GM23338 (cell line): ENCODE results near the gene MTMR3. TPM values are rescaled to one million over a fixed set of nuclear protein-coding genes. Genes with fewer than 3 reads are reported as not detected.

Experiments used
- ATAC-seq: fragments of 200-7000 bp; cut with Tn5 transposase; 3 replicates; pipeline ENCODE4 v1.9.1; 2020
- DNase-seq: peaks from one replicate; pipeline ENCODE4 v3.0.0-alpha.2; 2015; ENCODE audit warnings: low spot score
- H2AFZ ChIP-seq: fragments of 200-600 bp; sonication (generic); 2 replicates; pipeline ENCODE4 v1.8.0; 2016; ENCODE audit warnings: antibody characterized with exemption, mild to moderate bottlenecking, moderate library complexity
- H3F3A ChIP-seq: fragments of 200-600 bp; sonication (generic); replicated peaks from 2 replicates; pipeline ENCODE4 v1.8.0; 2017; ENCODE audit warnings: antibody characterized with exemption, mixed run types, low read depth
- H3K27ac ChIP-seq: fragments of 200-600 bp; sonication (generic); 2 replicates; pipeline ENCODE4 v1.6.1; 2016; ENCODE audit warnings: low read depth
- H3K27me3 ChIP-seq: fragments of 200-600 bp; sonication (generic); 2 replicates; pipeline ENCODE4 v1.8.0; 2016; ENCODE audit warnings: mild to moderate bottlenecking, mixed run types, moderate library complexity; ENCODE audit not compliant: insufficient read depth
- H3K36me3 ChIP-seq: fragments of 200-600 bp; sonication (generic); 2 replicates; pipeline ENCODE4 v1.8.0; 2016; ENCODE audit warnings: mild to moderate bottlenecking; ENCODE audit not compliant: insufficient read depth
- H3K4me1 ChIP-seq: fragments of 200-600 bp; sonication (generic); 2 replicates; pipeline ENCODE4 v1.8.0; 2016; ENCODE audit warnings: mild to moderate bottlenecking, moderate library complexity; ENCODE audit not compliant: insufficient read depth
- H3K4me2 ChIP-seq: fragments of 200-600 bp; sonication (generic); 2 replicates; pipeline ENCODE4 v1.7.1; 2017; ENCODE audit warnings: mixed run types
- H3K4me3 ChIP-seq: fragments of 200-600 bp; sonication (generic); 2 replicates; pipeline ENCODE4 v1.6.1; 2016; ENCODE audit warnings: mixed run types
- H3K79me2 ChIP-seq: fragments of 200-600 bp; sonication (generic); replicated peaks from 2 replicates; pipeline ENCODE4 v1.8.0; 2017; ENCODE audit warnings: mild to moderate bottlenecking; ENCODE audit not compliant: insufficient read depth
- H3K9me2 ChIP-seq: fragments of 200-600 bp; sonication (generic); 2 replicates; pipeline ENCODE4 v1.8.0; 2017; ENCODE audit not compliant: insufficient read depth
- H4K20me1 ChIP-seq: fragments of 200-600 bp; sonication (generic); replicated peaks from 2 replicates; pipeline ENCODE4 v1.8.0; 2017; ENCODE audit warnings: mild to moderate bottlenecking; ENCODE audit not compliant: insufficient read depth
- H3K27ac Mint-ChIP-seq: 2 replicates; pipeline ENCODE4 v1.8.0; 2020; ENCODE audit warnings: inconsistent platforms, mild to moderate bottlenecking, moderate library complexity, mixed read lengths
- H3K27me3 Mint-ChIP-seq: 3 replicates; pipeline ENCODE4 v1.8.0; 2022; ENCODE audit warnings: low read depth, mild to moderate bottlenecking, moderate library complexity, mixed read lengths, inconsistent platforms; ENCODE audit not compliant: insufficient read depth, poor library complexity
- H3K36me3 Mint-ChIP-seq: 3 replicates; pipeline ENCODE4 v1.8.0; 2021; ENCODE audit warnings: low read depth, mild to moderate bottlenecking, inconsistent platforms, moderate library complexity, mixed read lengths
- H3K4me1 Mint-ChIP-seq: 3 replicates; pipeline ENCODE4 v1.8.0; 2020; ENCODE audit warnings: mild to moderate bottlenecking, inconsistent platforms, mixed read lengths
- H3K4me3 Mint-ChIP-seq: 3 replicates; pipeline ENCODE4 v1.8.0; 2021; ENCODE audit warnings: moderate library complexity, mild to moderate bottlenecking, inconsistent platforms, mixed read lengths
- H3K9me3 Mint-ChIP-seq: 3 replicates; pipeline ENCODE4 v1.8.0; 2020; ENCODE audit warnings: moderate library complexity, mild to moderate bottlenecking, inconsistent platforms, mixed read lengths
- EZH2 ChIP-seq: fragments of 200-600 bp; sonication (generic); IDR thresholded peaks from one replicate; pipeline ENCODE4 v1.8.0; 2017; ENCODE audit warnings: antibody characterized with exemption, mild to moderate bottlenecking, low read depth; ENCODE audit not compliant: unreplicated experiment
- POLR2AphosphoS5 ChIP-seq: IDR thresholded peaks from 2 replicates; pipeline ENCODE4 v1.6.1; 2016; ENCODE audit warnings: antibody characterized with exemption, low read depth
- ZNF114 ChIP-seq: fragments of 250-450 bp; sonication (Bioruptor Pico); IDR thresholded peaks from 2 replicates; pipeline ENCODE4 v1.5.0; 2020; ENCODE audit warnings: mild to moderate bottlenecking, moderate library complexity
- polyA plus RNA-seq: library from polyadenylated mRNA; unstranded; fragments of >200 nt; fragmentation: Nextera tagmentation; extraction: Ambion mirVana; gene quantifications from 2 replicates; pipeline ENCODE4 v1.2.1, GENCODE V29; 2016
- total RNA-seq: library from RNA; depleted of rRNA; stranded (reverse); fragments of >200 nt; shearing (Covaris generic); gene quantifications from 2 replicates; pipeline ENCODE4 v1.2.3, GENCODE V29; 2014
- TF ChIP-seq, protein P1 (sequence below): fragments of 250-450 bp; sonication (Bioruptor Pico); IDR thresholded peaks from 2 replicates; pipeline ENCODE4 v1.5.0; 2020; ENCODE audit warnings: mild to moderate bottlenecking, moderate library complexity
- TF ChIP-seq, protein P2 (sequence below), 2 experiments: fragments of 200-600 bp in 1 of 2; sonication (generic) in 1 of 2; conservative IDR thresholded peaks; 2 replicates each; pipeline versions ENCODE4 v1.5.1 to v1.6.1; 2016 to 2017; ENCODE audit warnings: antibody characterized with exemption in 2 of 2, low read depth in 2 of 2, mild to moderate bottlenecking in 2 of 2, moderate library complexity in 1 of 2
- TF ChIP-seq, protein P3 (sequence below): IDR thresholded peaks from 2 replicates; pipeline ENCODE4 v1.6.1; 2016; ENCODE audit warnings: antibody characterized with exemption

The MTMR3 gene
- total and polyA plus RNA-seq, 2 experiments from 2014 or later: 5.2 to 27.4 TPM

DNA sequence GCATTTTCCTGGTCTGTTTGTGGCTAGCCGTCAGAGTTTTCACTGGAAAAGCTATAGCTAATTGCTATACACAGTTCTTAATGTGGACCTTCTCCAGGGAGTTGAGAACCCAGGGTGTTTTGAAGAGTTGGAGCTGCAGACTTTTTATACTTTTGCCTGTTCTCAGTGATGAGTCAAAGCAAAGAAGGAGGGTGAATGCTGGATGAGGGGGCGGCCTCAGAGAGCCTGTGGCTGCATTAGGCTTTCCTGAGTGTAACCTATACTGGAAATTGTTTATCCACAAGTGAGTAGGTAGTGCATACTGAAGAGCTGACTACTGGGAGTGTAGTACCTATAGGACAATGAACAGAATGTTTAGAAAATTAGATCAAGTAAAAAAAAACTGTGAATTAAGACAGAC lies 117.6 kb downstream of the MTMR3 start (continued):
- TF ChIP-seq, protein P1, sequence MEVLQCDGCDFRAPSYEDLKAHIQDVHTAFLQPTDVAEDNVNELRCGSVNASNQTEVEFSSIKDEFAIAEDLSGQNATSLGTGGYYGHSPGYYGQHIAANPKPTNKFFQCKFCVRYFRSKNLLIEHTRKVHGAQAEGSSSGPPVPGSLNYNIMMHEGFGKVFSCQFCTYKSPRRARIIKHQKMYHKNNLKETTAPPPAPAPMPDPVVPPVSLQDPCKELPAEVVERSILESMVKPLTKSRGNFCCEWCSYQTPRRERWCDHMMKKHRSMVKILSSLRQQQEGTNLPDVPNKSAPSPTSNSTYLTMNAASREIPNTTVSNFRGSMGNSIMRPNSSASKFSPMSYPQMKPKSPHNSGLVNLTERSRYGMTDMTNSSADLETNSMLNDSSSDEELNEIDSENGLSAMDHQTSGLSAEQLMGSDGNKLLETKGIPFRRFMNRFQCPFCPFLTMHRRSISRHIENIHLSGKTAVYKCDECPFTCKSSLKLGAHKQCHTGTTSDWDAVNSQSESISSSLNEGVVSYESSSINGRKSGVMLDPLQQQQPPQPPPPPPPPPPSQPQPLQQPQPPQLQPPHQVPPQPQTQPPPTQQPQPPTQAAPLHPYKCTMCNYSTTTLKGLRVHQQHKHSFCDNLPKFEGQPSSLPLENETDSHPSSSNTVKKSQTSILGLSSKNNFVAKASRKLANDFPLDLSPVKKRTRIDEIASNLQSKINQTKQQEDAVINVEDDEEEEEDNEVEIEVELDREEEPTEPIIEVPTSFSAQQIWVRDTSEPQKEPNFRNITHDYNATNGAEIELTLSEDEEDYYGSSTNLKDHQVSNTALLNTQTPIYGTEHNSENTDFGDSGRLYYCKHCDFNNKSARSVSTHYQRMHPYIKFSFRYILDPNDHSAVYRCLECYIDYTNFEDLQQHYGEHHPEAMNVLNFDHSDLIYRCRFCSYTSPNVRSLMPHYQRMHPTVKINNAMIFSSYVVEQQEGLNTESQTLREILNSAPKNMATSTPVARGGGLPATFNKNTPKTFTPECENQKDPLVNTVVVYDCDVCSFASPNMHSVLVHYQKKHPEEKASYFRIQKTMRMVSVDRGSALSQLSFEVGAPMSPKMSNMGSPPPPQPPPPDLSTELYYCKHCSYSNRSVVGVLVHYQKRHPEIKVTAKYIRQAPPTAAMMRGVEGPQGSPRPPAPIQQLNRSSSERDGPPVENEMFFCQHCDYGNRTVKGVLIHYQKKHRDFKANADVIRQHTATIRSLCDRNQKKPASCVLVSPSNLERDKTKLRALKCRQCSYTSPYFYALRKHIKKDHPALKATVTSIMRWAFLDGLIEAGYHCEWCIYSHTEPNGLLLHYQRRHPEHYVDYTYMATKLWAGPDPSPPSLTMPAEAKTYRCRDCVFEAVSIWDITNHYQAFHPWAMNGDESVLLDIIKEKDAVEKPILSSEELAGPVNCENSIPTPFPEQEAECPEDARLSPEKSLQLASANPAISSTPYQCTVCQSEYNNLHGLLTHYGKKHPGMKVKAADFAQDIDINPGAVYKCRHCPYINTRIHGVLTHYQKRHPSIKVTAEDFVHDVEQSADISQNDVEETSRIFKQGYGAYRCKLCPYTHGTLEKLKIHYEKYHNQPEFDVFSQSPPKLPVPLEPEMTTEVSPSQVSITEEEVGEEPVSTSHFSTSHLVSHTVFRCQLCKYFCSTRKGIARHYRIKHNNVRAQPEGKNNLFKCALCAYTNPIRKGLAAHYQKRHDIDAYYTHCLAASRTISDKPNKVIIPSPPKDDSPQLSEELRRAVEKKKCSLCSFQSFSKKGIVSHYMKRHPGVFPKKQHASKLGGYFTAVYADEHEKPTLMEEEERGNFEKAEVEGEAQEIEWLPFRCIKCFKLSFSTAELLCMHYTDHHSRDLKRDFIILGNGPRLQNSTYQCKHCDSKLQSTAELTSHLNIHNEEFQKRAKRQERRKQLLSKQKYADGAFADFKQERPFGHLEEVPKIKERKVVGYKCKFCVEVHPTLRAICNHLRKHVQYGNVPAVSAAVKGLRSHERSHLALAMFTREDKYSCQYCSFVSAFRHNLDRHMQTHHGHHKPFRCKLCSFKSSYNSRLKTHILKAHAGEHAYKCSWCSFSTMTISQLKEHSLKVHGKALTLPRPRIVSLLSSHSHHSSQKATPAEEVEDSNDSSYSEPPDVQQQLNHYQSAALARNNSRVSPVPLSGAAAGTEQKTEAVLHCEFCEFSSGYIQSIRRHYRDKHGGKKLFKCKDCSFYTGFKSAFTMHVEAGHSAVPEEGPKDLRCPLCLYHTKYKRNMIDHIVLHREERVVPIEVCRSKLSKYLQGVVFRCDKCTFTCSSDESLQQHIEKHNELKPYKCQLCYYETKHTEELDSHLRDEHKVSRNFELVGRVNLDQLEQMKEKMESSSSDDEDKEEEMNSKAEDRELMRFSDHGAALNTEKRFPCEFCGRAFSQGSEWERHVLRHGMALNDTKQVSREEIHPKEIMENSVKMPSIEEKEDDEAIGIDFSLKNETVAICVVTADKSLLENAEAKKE (CRISPR knock-in tag): no peak
- TF ChIP-seq, protein P2, sequence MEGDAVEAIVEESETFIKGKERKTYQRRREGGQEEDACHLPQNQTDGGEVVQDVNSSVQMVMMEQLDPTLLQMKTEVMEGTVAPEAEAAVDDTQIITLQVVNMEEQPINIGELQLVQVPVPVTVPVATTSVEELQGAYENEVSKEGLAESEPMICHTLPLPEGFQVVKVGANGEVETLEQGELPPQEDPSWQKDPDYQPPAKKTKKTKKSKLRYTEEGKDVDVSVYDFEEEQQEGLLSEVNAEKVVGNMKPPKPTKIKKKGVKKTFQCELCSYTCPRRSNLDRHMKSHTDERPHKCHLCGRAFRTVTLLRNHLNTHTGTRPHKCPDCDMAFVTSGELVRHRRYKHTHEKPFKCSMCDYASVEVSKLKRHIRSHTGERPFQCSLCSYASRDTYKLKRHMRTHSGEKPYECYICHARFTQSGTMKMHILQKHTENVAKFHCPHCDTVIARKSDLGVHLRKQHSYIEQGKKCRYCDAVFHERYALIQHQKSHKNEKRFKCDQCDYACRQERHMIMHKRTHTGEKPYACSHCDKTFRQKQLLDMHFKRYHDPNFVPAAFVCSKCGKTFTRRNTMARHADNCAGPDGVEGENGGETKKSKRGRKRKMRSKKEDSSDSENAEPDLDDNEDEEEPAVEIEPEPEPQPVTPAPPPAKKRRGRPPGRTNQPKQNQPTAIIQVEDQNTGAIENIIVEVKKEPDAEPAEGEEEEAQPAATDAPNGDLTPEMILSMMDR (conservative IDR thresholded peaks at IDR 0.05; ENCODE audit: low read depth in 2 of 2): no peak
- TF ChIP-seq POLR2AphosphoS5 (no peak), ZNF114 (no peak)
- TF ChIP-seq, protein P3, sequence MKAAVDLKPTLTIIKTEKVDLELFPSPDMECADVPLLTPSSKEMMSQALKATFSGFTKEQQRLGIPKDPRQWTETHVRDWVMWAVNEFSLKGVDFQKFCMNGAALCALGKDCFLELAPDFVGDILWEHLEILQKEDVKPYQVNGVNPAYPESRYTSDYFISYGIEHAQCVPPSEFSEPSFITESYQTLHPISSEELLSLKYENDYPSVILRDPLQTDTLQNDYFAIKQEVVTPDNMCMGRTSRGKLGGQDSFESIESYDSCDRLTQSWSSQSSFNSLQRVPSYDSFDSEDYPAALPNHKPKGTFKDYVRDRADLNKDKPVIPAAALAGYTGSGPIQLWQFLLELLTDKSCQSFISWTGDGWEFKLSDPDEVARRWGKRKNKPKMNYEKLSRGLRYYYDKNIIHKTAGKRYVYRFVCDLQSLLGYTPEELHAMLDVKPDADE: no peak

DNA sequence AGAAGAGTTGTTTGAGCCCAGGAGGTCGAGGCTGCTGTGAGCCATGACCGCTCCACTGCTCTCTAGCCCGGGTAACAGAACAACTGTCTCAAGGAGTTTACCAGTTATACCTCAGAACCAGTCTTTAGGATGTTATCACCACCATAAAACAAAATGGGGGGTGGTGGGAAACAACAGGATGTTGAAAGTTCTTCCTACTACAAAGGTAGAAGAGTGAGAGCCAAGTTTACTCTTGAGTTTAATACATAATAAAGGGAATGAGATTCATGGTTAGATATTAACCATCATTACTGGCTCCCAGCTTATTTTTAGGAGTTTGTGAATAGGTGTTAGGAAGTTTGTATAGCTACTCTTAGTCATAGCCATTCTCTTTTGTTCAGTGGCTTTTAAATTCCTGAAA lies 118.5 kb downstream of the MTMR3 start:
- Histone ChIP-seq H3F3A (no peaks in the 10 kb centered on the region), H3K4me1 (no peaks in the 10 kb centered on the region), H3K27me3 (no peaks in the 10 kb centered on the region), H3K36me3 (no peaks in the 10 kb centered on the region), H3K27ac (no peak overlapping the region), H2AFZ (no peak overlapping the region), H3K4me2 (no peak overlapping the region), H3K79me2 (no peaks in the 10 kb centered on the region), H4K20me1 (no peaks in the 10 kb centered on the region), H3K9me2 (no peaks in the 10 kb centered on the region), H3K4me3 (no peak overlapping the region)
- Mint-ChIP-seq H3K4me1 (peaks cover 8% of the 10 kb centered on the region; the same call in 2 of the 3 replicates), H3K4me3 (no peak overlapping the region), H3K36me3 (peaks cover 8% of the 10 kb centered on the region; the same call in 2 of the 3 replicates), H3K27ac (no peak overlapping the region), H3K9me3 (no peaks in the 10 kb centered on the region), H3K27me3 (no peaks in the 10 kb centered on the region)
- DNase-seq (no peak), ATAC-seq (no peak)
- TF ChIP-seq, protein P1 (CRISPR knock-in tag): no peak
- no peak for TF ChIP-seq EZH2
